CD4-positive, alpha-beta T cell treated with Interleukin-6 for 4 hours (primary cell): ENCODE data around the gene CCDC51.
"Not testable (repeated sequence)": the region's sequence is repeated elsewhere in the genome, so short reads cannot be mapped to it uniquely, and the experiment has no call there.

Experiments used
- DNase-seq: peaks from one replicate; pipeline ENCODE4 v3.0.0-alpha.2; 2020; ENCODE audit warnings: mixed read lengths

Gene CCDC51

GRCh38 chr3:48404440-48405342 lies 35.2 kb downstream of the CCDC51 start:
- no peak for DNase-seq

DNA sequence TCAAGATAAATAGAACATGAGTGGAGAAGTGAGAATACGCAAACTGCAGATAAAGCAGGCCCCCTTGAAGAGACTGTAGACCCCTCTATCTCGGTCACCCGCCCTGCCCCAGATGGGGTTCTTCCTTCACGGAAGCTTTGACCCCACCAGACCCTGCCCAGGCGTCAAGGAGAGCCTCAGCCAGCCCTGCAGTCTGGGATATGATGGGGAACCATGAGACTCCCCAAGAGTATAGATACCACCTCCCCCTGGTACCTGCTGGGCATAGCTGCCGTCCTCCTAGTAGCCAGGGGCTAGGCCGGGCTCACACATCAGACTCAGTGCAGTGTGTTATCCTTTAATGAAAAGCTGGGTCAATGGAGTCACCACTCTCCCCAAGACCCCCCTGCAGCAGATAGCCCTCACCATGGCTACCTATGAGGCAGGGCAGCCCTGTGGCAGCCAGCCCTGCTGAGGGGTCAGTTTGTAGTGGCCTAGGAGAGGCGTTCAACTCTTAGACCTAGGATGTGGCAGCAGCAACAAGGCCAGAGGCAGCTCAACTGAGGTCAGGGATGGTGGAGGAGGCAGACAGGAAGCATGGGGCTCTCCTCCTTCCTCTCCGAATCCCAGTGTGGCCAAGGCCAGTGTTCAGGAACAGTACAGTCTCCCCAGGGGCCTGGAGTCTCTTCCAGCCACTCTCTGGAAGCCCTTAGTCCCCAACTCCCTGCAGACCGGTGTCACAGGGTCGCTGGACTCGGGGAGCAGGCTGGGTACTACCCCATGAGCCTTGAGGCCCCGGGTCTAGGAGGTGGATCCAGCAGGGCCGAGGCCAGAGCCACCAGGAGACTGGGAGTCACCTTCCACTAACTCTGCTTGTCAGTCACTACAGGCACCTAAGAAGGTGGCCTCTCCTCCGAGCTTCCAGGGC lies 36.1 kb downstream of the CCDC51 start:
- DNase-seq = no peak

- DNase-seq = no peak
Measured at GRCh38 chr3:48402907-48403306, 37.0 kb downstream of the CCDC51 start.

DNA sequence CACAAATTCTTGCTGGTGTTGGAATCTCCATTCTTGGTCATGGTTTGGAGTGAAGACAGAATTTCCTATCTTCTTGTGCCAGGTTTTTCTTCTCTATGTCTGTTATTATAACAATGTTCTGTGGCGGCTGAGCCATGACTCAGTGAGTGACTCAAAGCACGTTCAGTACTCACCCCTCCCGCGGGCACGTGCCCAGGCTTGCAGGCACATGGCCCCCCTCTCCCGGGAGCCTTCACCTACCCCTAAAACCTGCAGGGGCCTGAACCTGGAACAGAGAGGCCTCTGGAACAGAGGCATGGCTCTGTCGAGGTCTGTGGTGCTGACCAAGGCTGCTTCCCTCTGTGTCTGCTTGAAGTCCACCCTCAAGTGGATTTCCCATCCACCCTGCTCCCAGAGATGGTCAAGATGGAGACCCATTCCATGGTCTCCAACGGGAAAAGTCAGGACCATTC lies 37.6 kb downstream of the CCDC51 start:
- DNase-seq = no peak

GRCh38 chr3:48401434-48401901 lies 38.5 kb downstream of the CCDC51 start:
- not testable (repeated sequence) for DNase-seq

- DNase-seq = peak; percentile 77
Measured at GRCh38 chr3:48400824-48401433, 39.0 kb downstream of the CCDC51 start.

DNA sequence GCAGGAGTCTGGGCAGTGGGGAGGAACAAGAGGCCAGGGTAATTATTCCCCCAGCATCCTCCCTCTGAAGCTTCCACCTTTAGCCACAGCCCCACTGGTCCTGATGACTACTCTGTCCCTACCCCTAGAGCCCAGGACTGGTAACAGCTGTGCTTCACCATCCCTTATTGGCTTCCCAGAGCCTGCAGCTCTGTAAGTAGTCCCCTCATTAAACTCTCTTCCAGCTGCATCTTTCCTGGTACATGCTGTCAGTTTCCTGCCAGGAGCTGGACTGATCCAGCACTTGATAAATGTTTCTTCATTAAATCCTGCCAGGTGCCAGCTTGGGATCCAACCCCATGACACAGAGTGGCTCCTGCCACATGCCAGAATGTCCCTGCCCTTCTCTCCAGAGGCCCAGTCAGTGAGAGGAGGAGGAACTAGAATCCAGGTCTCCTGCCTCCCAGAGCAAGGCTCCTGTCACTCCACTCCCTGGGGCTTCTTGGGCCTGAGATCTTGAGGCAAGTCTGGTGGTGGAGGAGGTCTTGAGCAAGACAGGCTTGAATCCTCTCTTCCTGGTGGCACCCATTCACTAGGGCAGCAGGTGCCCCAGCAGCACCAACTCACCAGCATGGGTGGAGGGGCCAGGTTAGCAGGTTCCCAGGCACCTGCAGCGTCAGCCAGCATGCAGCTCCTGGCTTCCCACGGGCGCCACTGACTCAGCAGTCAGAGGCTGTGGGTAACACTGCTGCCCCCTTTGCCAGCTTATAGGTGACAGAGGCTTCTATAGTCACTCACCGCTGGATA lies 40.3 kb downstream of the CCDC51 start:
- DNase-seq = no peak

DNA sequence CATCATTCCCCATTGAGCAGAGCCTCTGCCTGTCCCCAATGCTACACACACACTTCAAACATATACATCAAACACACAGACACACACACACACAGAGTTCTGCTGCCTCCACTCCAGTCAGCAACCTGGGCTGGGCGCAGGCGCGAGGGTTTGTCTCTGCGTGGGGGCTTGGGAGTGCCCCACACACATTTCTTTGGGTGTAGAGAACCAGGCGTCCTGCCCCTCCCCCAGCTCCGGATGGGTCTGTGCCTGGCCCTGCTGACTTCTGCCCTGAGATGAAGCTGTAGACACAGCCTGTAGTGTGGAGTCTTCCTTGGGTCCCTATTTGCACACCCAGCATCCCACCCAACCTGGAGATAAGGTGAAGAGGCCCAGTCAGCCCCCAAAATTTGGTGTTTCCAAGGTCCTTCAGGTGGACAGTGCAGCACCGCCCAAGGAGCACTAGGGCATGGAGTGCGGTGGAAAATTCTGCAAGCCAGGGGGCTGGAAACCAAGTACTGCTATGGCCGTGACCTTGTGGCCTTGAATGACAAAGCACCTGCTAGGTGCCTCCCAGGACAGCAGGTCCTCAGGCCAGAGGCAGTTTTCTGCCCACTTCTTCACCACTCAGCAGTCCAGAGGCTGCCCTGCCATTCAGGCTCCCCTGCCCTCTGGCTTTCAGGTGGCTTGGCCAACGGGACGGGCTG lies 41.1 kb downstream of the CCDC51 start:
- DNase-seq = no peak

- DNase-seq = no peak
Measured at GRCh38 chr3:48397767-48398681, 41.9 kb downstream of the CCDC51 start.

DNA sequence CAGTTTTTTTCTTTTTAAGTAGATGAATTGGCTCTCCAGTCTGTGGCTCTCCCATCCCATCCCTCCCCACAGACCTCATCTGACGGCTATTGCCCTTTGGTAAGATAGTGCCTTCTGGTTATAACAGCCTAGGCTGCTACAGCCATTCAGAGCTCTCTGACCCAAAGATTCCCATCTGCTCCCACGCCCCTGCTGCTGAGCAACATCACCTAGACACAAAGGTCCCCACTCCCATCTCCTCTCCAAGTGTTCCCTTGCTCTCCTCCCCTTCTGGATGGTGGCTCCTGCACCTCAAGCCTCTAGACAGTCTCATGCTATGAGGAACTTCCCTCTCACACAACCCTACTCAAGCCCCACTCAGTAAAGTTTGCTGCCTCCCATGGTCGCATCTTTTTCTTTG lies 44.2 kb downstream of the CCDC51 start:
- DNase-seq = no peak

- DNase-seq = no peak
Measured at GRCh38 chr3:48394391-48394790, 45.5 kb downstream of the CCDC51 start.

- DNase-seq = no peak
Measured at GRCh38 chr3:48388966-48389365, 51.0 kb downstream of the CCDC51 start.

DNA sequence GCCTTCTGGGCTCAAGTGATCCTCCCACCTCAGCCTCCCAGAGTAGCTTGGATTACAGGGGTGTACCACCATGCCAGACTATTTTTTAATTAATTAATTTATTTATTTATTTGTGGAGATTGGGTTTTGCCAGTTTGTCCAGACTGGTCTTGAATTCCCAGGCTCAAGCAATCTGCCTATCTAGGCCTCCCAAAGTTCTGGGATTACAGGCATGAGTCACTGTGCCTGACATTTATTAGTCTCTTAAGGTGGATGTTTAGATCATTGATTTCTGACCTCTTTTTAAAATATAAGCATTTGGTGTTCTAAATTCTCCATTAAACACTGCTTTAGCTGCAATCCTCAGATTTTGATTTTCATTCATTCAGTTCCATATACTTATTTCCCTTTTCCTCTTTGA lies 52.3 kb downstream of the CCDC51 start:
- no peak for DNase-seq
